Ureter (tissue), 1 donor: ENCODE measurements around the gene VENTX. TPM values are rescaled to one million over a fixed set of nuclear protein-coding genes. Genes with fewer than 3 reads are reported as not detected.

Experiments
- DNase-seq: peaks from one replicate; pipeline ENCODE4 v3.0.0-alpha.2; 2020; ENCODE audit warnings: low spot score
- total RNA-seq: library from RNA; stranded (reverse); gene quantifications from one replicate; pipeline ENCODE4 v1.2.4, GENCODE V29; 2023
- donor health status: DM: yes; HTN: yes; CAD: no.

The VENTX gene
- total RNA-seq, 1 donor from 2014 or later = 0.81 TPM

GRCh38 chr10:133201948-133202725, 35.5 kb upstream of the VENTX start:
- DNase-seq = no peak

- DNase-seq = no peak
Measured at GRCh38 chr10:133202778-133203651, 34.6 kb upstream of the VENTX start.

GRCh38 chr10:133203652-133204195, 33.9 kb upstream of the VENTX start:
- no peak for DNase-seq

- no peak for DNase-seq
Measured at GRCh38 chr10:133204226-133205015, 33.2 kb upstream of the VENTX start.

- DNase-seq = no peak
Measured at GRCh38 chr10:133205146-133205545, 32.5 kb upstream of the VENTX start.

GRCh38 chr10:133206356-133207040, 31.2 kb upstream of the VENTX start:
- no peak for DNase-seq

- no peak for DNase-seq
Measured at GRCh38 chr10:133207041-133207600, 30.5 kb upstream of the VENTX start.

GRCh38 chr10:133207627-133208026, 30.0 kb upstream of the VENTX start:
- no peak for DNase-seq

GRCh38 chr10:133208466-133208865, 29.2 kb upstream of the VENTX start:
- DNase-seq = no peak

- DNase-seq = no peak
Measured at GRCh38 chr10:133209117-133209516, 28.5 kb upstream of the VENTX start.

GRCh38 chr10:133209641-133210040, 28.0 kb upstream of the VENTX start:
- DNase-seq = no peak

- no peak for DNase-seq
Measured at GRCh38 chr10:133210398-133211140, 27.1 kb upstream of the VENTX start.

- DNase-seq = no peak
Measured at GRCh38 chr10:133211141-133211830, 26.4 kb upstream of the VENTX start.

- no peak for DNase-seq
Measured at GRCh38 chr10:133211959-133212852, 25.4 kb upstream of the VENTX start.

GRCh38 chr10:133212853-133213494, 24.7 kb upstream of the VENTX start:
- no peak for DNase-seq

GRCh38 chr10:133213641-133214467, 23.8 kb upstream of the VENTX start:
- no peak for DNase-seq
